GM18868 (cell line): ENCODE data around the gene NEK10.

ENCODE experiments used
- ATAC-seq: cut with Tn5 transposase; IDR thresholded peaks from one replicate; pipeline ENCODE4 v1.9.1; 2021; ENCODE audit warnings: mild to moderate bottlenecking, moderate library complexity; ENCODE audit not compliant: unreplicated experiment

Gene NEK10

DNA sequence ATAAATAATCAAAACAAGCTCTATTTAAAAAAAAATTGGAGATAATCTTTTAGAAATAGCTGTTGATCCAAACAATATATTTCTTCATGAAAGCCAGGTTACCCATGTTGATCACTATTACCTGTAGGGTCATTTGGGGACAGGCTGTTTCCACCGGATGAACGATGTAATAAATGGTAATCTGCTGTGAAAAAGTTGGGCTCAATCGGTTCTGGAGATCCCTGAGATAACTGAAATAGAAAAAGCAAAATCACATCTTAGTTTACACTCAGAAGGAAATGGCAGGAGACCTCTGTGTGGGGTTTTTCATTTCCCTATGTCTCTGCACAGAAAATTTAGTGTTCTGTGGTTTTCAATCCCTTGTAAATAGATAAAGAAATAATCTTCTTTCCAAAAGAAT is 249.5 kb downstream of the NEK10 start:
- no peak for ATAC-seq

DNA sequence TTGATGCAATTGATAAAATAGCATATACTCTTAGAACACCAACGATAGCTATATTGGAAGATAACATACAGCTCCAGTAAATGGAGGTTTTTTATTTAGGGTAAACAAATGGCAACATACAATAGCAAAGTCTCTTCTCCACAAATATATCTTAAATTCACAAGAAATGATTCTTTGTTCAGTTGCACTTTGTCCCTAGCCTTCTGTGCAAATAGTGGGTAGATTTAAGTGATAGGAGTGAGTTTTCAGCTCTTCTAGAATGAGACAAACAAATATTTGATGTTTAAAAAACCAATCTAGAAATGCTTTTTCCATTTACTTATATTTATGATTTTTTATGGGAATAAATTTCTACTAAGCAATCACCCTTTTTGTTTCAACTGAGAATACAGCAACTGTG is 253.8 kb downstream of the NEK10 start:
- no peak for ATAC-seq

GRCh38 chr3:27114684-27115083 is 254.5 kb downstream of the NEK10 start:
- no peak for ATAC-seq

DNA sequence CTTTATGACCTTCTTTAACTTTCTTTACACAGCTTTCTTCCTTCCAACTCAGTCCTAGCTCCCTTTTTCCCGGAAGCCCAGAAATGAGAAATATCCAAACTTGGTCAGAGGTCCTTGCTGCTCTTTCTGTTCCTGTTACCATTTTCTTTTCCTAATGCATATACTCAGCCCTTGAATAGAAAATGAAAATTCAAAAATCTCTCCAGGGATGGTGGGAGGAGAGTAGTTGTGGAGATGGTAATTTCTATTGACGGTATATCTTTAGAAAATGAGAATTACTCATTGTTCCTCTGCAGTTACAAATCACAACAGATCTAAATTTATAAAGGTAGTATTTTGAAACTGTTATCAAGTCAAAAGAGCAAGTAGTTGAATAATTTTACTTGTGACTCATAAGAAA is 255.1 kb downstream of the NEK10 start:
- ATAC-seq: no peak

DNA sequence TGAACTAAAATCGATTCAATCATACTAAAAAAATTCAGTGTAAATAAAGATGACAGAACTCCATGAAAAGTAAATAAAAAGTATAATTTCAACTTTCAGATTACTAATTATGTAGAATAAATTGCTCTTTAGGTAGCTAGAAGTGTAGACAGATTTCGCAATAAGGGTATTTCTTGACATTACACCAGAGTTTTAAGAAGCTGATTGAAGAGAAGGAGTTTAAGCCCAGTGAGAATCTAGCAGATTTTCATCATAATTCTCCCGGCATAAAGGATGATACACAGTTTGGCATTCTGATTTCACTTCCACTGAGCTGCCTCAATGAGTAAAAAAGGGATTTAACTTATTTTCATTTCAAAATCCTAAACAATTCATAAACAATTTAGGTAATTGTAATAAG is 259.2 kb downstream of the NEK10 start:
- no peak for ATAC-seq

DNA sequence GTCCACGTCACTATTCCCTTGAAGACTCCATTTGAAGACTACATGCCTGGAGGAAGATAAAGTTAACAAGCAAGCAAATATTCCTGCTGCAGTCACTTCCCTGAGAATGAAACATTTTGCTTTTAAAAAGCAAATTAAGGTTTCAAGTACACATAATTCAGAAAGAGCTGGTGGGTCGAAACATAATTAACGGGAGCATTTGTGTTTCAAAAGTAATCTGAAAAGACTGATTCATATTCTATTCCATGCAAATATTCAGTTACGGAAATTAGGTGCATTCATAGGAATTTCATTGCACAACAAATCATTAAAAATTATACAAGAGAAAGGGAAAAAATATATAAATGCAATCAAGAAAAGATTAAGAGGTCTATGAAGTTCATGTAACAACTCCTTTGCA is 260.9 kb downstream of the NEK10 start:
- no peak for ATAC-seq

- no peak for ATAC-seq
These were observed 263.3 kb downstream of the NEK10 start for GRCh38 chr3:27105904-27106303.

DNA sequence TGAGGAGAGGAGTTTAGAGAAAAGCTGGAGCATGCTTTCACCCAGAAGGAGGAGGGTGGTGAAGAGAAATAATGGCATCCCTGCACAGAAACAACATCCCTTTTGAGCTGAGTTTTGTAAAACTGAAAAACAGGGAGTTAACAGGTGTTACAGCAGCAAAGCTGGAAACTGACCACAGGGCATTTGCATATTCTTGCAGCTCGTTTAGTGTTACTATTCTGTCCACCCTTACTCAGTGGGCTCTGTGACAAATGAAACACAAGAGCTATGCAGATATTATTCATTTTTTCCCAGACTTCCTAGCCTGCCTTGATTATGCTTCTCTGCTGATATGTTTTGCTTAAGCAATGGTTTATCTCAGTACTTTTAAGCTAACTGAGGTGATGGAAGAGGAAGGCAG is 272.0 kb downstream of the NEK10 start:
- ATAC-seq: no peak

DNA sequence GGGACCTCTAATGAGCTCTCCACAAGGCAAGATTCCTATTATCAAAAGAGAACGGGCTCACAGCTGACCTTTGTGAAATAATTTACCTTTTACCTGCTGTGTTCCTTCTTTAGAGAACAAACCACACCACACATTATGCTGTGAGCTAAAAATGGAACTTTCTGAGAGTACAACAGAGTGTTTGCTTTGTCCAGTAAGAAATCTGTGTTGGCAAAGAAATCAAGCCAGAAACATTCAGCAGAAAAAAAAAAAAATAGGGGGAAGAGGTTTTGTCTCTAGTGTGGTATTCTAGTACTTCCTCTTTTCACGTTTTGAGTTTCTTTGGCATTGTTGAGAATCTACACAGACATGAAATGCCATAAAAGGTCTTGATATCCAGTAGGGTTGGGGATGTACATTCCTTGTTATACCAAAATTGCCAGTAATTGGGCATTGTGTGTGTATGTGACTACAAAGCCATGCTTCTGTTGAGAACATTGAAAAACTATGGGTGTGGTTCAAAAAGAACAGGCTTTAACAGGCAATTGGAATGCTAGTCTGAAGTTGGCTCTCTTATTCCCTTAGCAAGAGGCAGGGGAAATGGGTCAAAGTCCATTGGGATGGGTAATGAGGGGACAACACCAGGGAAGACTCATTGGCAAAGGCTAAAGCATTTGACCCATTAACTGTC is 273.5 kb downstream of the NEK10 start:
- ATAC-seq: peak; percentile 74

DNA sequence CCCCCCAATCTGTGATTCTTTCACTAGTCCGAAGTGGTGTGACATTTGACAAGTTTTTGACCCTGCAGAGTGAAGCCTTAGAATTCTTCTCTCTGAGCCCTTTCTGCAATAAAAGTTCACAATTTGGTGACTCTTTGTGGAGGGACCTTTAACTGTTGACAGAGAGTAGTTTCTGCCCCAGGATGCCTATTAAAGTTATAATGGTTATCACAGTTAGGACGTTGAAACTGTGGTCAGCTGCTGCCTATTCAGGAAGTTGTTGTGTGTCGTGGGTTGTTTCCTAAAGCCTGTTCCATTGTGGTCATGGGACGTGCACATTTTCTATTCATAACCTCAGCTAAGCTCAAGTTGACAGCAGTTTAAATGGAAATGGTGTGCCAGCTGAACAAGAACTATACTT is 274.5 kb downstream of the NEK10 start:
- no peak for ATAC-seq

DNA sequence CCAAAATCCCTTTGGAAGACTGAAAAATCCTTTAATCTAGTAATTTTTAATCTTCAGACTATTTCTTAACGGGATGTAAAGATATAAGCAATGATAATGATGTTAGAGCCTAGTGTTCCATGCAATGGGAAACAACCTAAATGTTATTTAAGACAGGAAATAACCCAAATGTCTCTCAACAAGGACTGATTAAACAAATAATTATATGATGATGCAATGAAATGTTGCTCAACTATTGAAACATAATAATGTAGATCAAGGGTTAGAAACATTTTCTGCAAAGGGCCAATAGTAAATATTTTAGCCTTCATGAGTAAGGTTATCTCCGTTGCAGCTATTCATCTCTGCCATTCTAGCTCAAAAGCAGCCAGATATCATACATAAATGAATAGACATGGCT is 275.4 kb downstream of the NEK10 start:
- ATAC-seq: no peak

GRCh38 chr3:27090275-27091041 is 278.7 kb downstream of the NEK10 start:
- no peak for ATAC-seq

DNA sequence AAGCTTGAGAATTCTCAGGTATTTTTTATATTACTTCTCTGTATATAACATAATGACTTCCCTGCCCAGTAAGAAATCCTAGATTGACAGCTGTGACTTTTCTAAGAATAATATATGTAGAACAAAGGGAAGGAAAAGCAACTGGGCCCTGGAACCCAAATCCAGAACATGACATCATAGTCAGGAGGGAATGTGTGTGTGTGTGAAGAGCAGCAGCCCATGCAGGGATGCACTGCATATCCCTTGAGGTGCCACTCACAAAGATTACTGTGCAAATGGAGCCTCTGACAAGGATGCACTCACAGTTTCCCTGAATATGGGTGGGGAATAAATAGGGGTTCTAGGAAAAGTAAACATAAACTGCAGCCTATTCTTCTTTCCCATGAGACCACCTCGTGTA is 279.5 kb downstream of the NEK10 start:
- no peak for ATAC-seq

- ATAC-seq: no peak
These were observed 280.1 kb downstream of the NEK10 start for GRCh38 chr3:27089068-27089467.

- no peak for ATAC-seq
These were observed 283.1 kb downstream of the NEK10 start for GRCh38 chr3:27085829-27086730.

DNA sequence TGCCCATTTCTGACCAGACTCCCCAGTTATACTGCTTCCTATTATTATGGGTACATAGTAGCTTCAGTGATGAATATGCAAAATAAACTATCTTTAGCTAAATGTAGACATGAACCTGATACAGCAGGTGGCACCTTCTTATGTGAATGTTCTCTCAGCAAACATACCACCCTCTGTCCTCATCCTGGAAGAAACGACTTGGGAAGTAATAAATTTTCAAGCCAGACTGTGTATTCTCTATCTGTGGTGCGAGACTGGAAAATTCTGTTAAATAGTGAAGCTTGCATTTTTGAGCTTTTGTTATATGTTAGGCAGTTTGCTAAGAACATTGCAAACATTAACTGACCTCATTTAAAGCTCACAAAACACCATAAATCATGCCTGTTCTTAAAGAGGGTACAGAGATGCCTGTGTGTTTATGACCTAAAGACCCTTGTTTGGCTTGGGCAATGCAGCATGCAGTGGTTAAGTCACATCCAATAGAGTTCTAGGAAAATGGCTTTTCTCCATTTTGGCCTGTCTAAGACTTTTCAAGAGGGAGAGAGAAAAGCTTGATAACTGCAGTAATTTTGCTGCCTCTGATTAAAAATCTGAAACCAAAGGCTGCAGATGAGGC is 287.1 kb downstream of the NEK10 start:
- ATAC-seq: no peak

- no peak for ATAC-seq
These were observed 287.6 kb downstream of the NEK10 start for GRCh38 chr3:27081566-27081965.

DNA sequence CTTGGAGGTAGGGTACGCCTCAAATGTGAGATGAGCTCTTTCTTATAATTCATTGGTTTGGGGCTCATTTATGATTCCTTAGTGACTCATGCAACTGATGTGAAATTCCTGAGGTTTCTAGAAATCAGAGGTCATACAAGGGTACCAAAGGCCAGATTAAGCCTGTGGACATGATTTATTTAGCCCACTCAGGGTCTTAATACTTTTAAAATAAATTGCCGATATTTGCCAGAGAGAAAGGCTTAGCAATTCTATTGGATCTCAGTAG is 289.0 kb downstream of the NEK10 start:
- no peak for ATAC-seq

DNA sequence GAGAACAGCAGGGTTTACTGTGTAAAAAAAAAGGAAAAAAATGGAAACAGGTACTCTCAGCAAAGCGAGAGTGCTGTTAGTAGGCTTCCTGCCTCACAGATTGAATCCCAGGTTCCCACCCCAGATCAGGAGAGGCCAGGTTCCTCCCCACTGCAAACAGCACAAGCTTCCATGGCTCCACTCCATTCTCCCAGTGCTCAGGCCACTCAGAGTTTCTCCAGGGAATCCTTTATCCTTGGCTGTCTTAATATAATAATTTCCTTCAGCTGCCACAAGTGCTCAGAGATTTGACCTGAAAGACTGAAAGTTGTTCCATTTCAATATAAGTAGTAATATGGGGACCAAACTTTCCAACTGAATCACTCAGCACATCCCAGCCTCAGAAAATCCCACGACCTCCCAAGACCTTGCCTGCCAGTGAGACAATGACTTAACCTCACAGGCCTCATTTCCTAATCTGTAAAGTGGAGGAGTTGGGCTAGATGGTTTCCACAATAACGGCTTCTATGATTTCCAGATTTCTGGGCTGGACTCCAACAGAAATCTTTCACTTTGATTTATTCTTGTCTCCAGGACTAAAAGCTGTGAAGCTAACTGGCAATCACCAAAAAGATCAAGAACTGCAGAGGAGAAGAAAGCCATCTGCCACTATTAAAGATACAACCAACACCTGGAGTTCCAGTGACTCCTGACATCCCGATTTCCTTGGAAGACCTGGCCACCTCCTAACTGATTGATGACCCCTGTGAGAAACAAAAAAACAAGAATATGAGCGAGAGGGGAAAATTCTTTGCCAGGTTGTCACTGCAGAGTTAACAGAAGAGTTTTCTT is 289.5 kb downstream of the NEK10 start:
- ATAC-seq: no peak

- ATAC-seq: no peak
These were observed 290.8 kb downstream of the NEK10 start for GRCh38 chr3:27078246-27078913.
